T-helper 9 cell (primary cell): Measurements from ENCODE around the gene CD7.

ENCODE experiments used
- DNase-seq: peaks from one replicate; pipeline ENCODE4 v3.0.0-alpha.2; 2020

Gene CD7

GRCh38 chr17:82346342-82347300 lies 29.2 kb upstream of the CD7 start:
- no peak for DNase-seq

GRCh38 chr17:82345151-82345976 lies 28.0 kb upstream of the CD7 start:
- no peak for DNase-seq

- no peak for DNase-seq
Measured at GRCh38 chr17:82344175-82344907, 26.9 kb upstream of the CD7 start.

- no peak for DNase-seq
Measured at GRCh38 chr17:82343560-82343959, 26.2 kb upstream of the CD7 start.

GRCh38 chr17:82342361-82343079 lies 25.1 kb upstream of the CD7 start:
- no peak for DNase-seq

- DNase-seq = no peak
Measured at GRCh38 chr17:82339634-82340580, 22.5 kb upstream of the CD7 start.

- no peak for DNase-seq
Measured at GRCh38 chr17:82338858-82339633, 21.6 kb upstream of the CD7 start.

- DNase-seq = no peak
Measured at GRCh38 chr17:82334622-82335394, 17.4 kb upstream of the CD7 start.

GRCh38 chr17:82334204-82334621 lies 16.8 kb upstream of the CD7 start:
- no peak for DNase-seq

GRCh38 chr17:82333279-82334171 lies 16.1 kb upstream of the CD7 start, which contains the start of gene SECTM1:
SECTM1 (minus strand) TSS chr17:82333766; CDS start chr17:82327240, 6,526 bp downstream.
- DNase-seq = no peak

- no peak for DNase-seq
Measured at GRCh38 chr17:82332669-82333278, 15.4 kb upstream of the CD7 start.

GRCh38 chr17:82331345-82331939 lies 14.0 kb upstream of the CD7 start:
- no peak for DNase-seq

- DNase-seq = no peak
Measured at GRCh38 chr17:82330322-82331239, 13.2 kb upstream of the CD7 start.

GRCh38 chr17:82329683-82330321 lies 12.4 kb upstream of the CD7 start:
- DNase-seq = no peak

GRCh38 chr17:82328994-82329507 lies 11.6 kb upstream of the CD7 start:
- DNase-seq = no peak
